Lower leg skin (tissue), 4 donors: ENCODE results near the gene ZBTB7C. TPM values are rescaled to one million over a fixed set of nuclear protein-coding genes. Genes with fewer than 3 reads are reported as not detected.

ENCODE experiments used
- DNase-seq, 2 donors: peaks; one replicate each; pipeline ENCODE4 v3.0.0-alpha.2; 2019; ENCODE audit warnings: low spot score in 2 of 2
- H3K4me3 ChIP-seq: fragments of 200-600 bp; sonication (generic); 2 replicates; pipeline ENCODE4 v1.5.1; 2017; ENCODE audit warnings: mild to moderate bottlenecking, low read depth; ENCODE audit not compliant: poor library complexity, severe bottlenecking
- CTCF ChIP-seq, 3 donors: fragments of 450-650 bp; IDR thresholded peaks; one replicate each; pipeline ENCODE4 v1.5.1; 2016; ENCODE audit warnings: antibody characterized with exemption in 3 of 3, mild to moderate bottlenecking in 3 of 3, moderate library complexity in 2 of 3
- POLR2A ChIP-seq, 2 donors: fragments of 450-650 bp; IDR thresholded peaks; one replicate each; pipeline ENCODE4 v1.6.1; 2016 to 2017; ENCODE audit warnings: antibody characterized with exemption in 2 of 2, mild to moderate bottlenecking in 1 of 2, moderate library complexity in 1 of 2
- WGBS, 2 donors: methylation state at CpG; one replicate each; pipeline ENCODE4 v1.1.5; 2018; 5-methylcytosine and 5-hydroxymethylcytosine counted together
- intact Hi-C: fragments of 100-400 bp; cut with DNase I; formaldehyde crosslinking; loops from one replicate; pipeline ENCODE4 v1.15.0; 2023; ENCODE audit warnings: low total_unique reads
- total RNA-seq, 4 donors: library from RNA; depleted of rRNA; stranded (reverse); fragments of >200 nt; gene quantifications; one replicate each; pipeline ENCODE4 v1.1.0, GENCODE V29; 2016

The ZBTB7C gene
- total RNA-seq, 4 donors from 2014 or later: 44.2 to 59.7 (median 50.7) TPM

- WGBS, 2 donors: 75 to 82% methylated on average over 5 of the region's 5 CpGs
These were observed 250.5 kb downstream of the ZBTB7C start for GRCh38 chr18:48158721-48159120.

GRCh38 chr18:48157956-48158355 is 251.2 kb downstream of the ZBTB7C start:
- WGBS, 2 donors: 65 to 70% methylated on average over 4 of the region's 4 CpGs

More at GRCh38 chr18:48158721-48159120, 250.5 kb downstream of the ZBTB7C start:
- DNase-seq: peak in 1 of 2 donors; percentile 74
- no peak overlapping the region for H3K4me3 ChIP-seq
- intact Hi-C loops: no loop called here
- TF ChIP-seq CTCF (IDR thresholded peaks at IDR 0.05) (no peak), POLR2A (IDR thresholded peaks at IDR 0.05) (no peak)

GRCh38 chr18:48155856-48156255 is 253.3 kb downstream of the ZBTB7C start:
- no peak for TF ChIP-seq CTCF (IDR thresholded peaks at IDR 0.05)
- no peak for TF ChIP-seq POLR2A (IDR thresholded peaks at IDR 0.05)
- 57 to 63% methylated on average over 4 of the region's 4 CpGs for WGBS, 2 donors
- no peak for DNase-seq
- H3K4me3 ChIP-seq: no peak overlapping the region
- intact Hi-C loops: no loop called here

More at GRCh38 chr18:48157956-48158355, 251.2 kb downstream of the ZBTB7C start:
- DNase-seq: peak in 1 of 2 donors; percentile 58
- intact Hi-C loops: no loop called here
- no peak overlapping the region for H3K4me3 ChIP-seq
- TF ChIP-seq CTCF (IDR thresholded peaks at IDR 0.05) (no peak), POLR2A (IDR thresholded peaks at IDR 0.05) (no peak)

GRCh38 chr18:48154828-48155227 is 254.4 kb downstream of the ZBTB7C start:
- intact Hi-C loops: no loop called here
- H3K4me3 ChIP-seq: no peak overlapping the region
- TF ChIP-seq CTCF (IDR thresholded peaks at IDR 0.05): no peak
- no peak for TF ChIP-seq POLR2A (IDR thresholded peaks at IDR 0.05)
- peak in 1 of 2 donors; percentile 31 for DNase-seq

- DNase-seq: peak in 1 of 2 donors; percentile 82
- H3K4me3 ChIP-seq: no peak overlapping the region
These were observed 255.3 kb downstream of the ZBTB7C start for GRCh38 chr18:48153613-48154481.

GRCh38 chr18:48152549-48152948 is 256.6 kb downstream of the ZBTB7C start:
- intact Hi-C loops: no loop called here
- DNase-seq: peak in 1 of 2 donors; percentile 52
- WGBS, 2 donors: 53 to 60% methylated on average over 4 of the region's 4 CpGs
- no peak for TF ChIP-seq CTCF (IDR thresholded peaks at IDR 0.05)
- no peak overlapping the region for H3K4me3 ChIP-seq

More at GRCh38 chr18:48153613-48154481, 255.3 kb downstream of the ZBTB7C start:
- WGBS, 2 donors: 82 to 92% methylated on average over 6 to 7 of the region's 7 CpGs
- intact Hi-C loops: no loop called here
- TF ChIP-seq POLR2A (IDR thresholded peaks at IDR 0.05): no peak
